ENCODE results near the gene UGT1A9. TPM values are rescaled to one million over a fixed set of nuclear protein-coding genes. Genes with fewer than 3 reads are reported as not detected.
"Not testable (repeated sequence)": the region's sequence is repeated elsewhere in the genome, so short reads cannot be mapped to it uniquely, and the experiment has no call there.

UGT1A9 gene
- total RNA-seq, 2 donors from 2014 or later = not detected

- 87% methylated on average over 1 of the region's 1 CpG for WGBS
- Histone ChIP-seq H3K4me1 (replicated peaks) (no peaks in the 10 kb centered on the region), H3K27me3 (replicated peaks; ENCODE audit: insufficient read depth) (no peaks in the 10 kb centered on the region), H3K36me3 (no peaks in the 10 kb centered on the region), H3K27ac (no peak overlapping the region), H3K9me3 (no peaks in the 10 kb centered on the region), H3K4me3 (no peak overlapping the region)
- DNase-seq (ENCODE audit: low spot score) = no peak
- no peak for TF ChIP-seq POLR2AphosphoS5 (IDR thresholded peaks at IDR 0.05)
- no peak for TF ChIP-seq CTCF (IDR thresholded peaks at IDR 0.05)
- no peak for TF ChIP-seq POLR2A (IDR thresholded peaks at IDR 0.05)
- intact Hi-C loops (cut with DNase I) = no loop called here
Observed at GRCh38 chr2:233655043-233655442, 16.7 kb upstream of the UGT1A9 start.

- intact Hi-C loops (cut with DNase I); H3K27ac ChIP-seq: not testable (repeated sequence)
- WGBS = 88% methylated on average over 2 of the region's 3 CpGs
Observed at GRCh38 chr2:233655943-233656342, 15.8 kb upstream of the UGT1A9 start.

GRCh38 chr2:233656443-233656842, 15.3 kb upstream of the UGT1A9 start:
- no peak for DNase-seq (ENCODE audit: low spot score)
- H3K27ac ChIP-seq = no peak overlapping the region
- no peak overlapping the region for H3K4me3 ChIP-seq
- no peaks in the 10 kb centered on the region for H3K9me3 ChIP-seq
- TF ChIP-seq POLR2A (IDR thresholded peaks at IDR 0.05) (no peak), CTCF (IDR thresholded peaks at IDR 0.05) (no peak), POLR2AphosphoS5 (IDR thresholded peaks at IDR 0.05) (no peak)
- no peaks in the 10 kb centered on the region for H3K27me3 ChIP-seq (replicated peaks; ENCODE audit: insufficient read depth)
- no peaks in the 10 kb centered on the region for H3K36me3 ChIP-seq
- WGBS = 80% methylated on average over 10 of the region's 10 CpGs
- no peaks in the 10 kb centered on the region for H3K4me1 ChIP-seq (replicated peaks)
- intact Hi-C loops (cut with DNase I) = no loop called here

More at GRCh38 chr2:233655943-233656342, 15.8 kb upstream of the UGT1A9 start:
- not testable (repeated sequence) for H3K4me1 ChIP-seq (replicated peaks); H3K9me3 ChIP-seq; DNase-seq (ENCODE audit: low spot score); H3K4me3 ChIP-seq; H3K36me3 ChIP-seq; H3K27me3 ChIP-seq (replicated peaks; ENCODE audit: insufficient read depth)

GRCh38 chr2:233658610-233659009, 13.1 kb upstream of the UGT1A9 start:
- no peak overlapping the region for H3K27ac ChIP-seq
- no peaks in the 10 kb centered on the region for H3K4me1 ChIP-seq (replicated peaks)
- TF ChIP-seq POLR2A (IDR thresholded peaks at IDR 0.05) (no peak), POLR2AphosphoS5 (IDR thresholded peaks at IDR 0.05) (no peak), CTCF (IDR thresholded peaks at IDR 0.05) (no peak)
- no peak overlapping the region for H3K4me3 ChIP-seq
- H3K27me3 ChIP-seq (replicated peaks; ENCODE audit: insufficient read depth) = no peaks in the 10 kb centered on the region
- H3K36me3 ChIP-seq = no peaks in the 10 kb centered on the region
- H3K9me3 ChIP-seq = no peaks in the 10 kb centered on the region
- intact Hi-C loops (cut with DNase I) = no loop called here
- no peak for DNase-seq (ENCODE audit: low spot score)

- Histone ChIP-seq H3K4me3 (no peak overlapping the region), H3K27me3 (replicated peaks; ENCODE audit: insufficient read depth) (no peaks in the 10 kb centered on the region), H3K9me3 (no peaks in the 10 kb centered on the region), H3K27ac (no peak overlapping the region), H3K4me1 (replicated peaks) (no peaks in the 10 kb centered on the region), H3K36me3 (no peaks in the 10 kb centered on the region)
- TF ChIP-seq POLR2A (IDR thresholded peaks at IDR 0.05) (no peak), POLR2AphosphoS5 (IDR thresholded peaks at IDR 0.05) (no peak), CTCF (IDR thresholded peaks at IDR 0.05) (no peak)
- WGBS = 63% methylated on average over 1 of the region's 1 CpG
- no peak for DNase-seq (ENCODE audit: low spot score)
- intact Hi-C loops (cut with DNase I) = no loop called here
Observed at GRCh38 chr2:233663911-233664310, 7.8 kb upstream of the UGT1A9 start.

Measured in prostate gland (tissue), 2 donors.